ENCODE measurements around the gene PTX4.
A peak's percentile ranks its signal among the peaks of the same experiment; 100 is the strongest.

The PTX4 gene

GRCh38 chr16:1499756-1500464 is 11.2 kb upstream of the PTX4 start:
- no peak for DNase-seq

DNA sequence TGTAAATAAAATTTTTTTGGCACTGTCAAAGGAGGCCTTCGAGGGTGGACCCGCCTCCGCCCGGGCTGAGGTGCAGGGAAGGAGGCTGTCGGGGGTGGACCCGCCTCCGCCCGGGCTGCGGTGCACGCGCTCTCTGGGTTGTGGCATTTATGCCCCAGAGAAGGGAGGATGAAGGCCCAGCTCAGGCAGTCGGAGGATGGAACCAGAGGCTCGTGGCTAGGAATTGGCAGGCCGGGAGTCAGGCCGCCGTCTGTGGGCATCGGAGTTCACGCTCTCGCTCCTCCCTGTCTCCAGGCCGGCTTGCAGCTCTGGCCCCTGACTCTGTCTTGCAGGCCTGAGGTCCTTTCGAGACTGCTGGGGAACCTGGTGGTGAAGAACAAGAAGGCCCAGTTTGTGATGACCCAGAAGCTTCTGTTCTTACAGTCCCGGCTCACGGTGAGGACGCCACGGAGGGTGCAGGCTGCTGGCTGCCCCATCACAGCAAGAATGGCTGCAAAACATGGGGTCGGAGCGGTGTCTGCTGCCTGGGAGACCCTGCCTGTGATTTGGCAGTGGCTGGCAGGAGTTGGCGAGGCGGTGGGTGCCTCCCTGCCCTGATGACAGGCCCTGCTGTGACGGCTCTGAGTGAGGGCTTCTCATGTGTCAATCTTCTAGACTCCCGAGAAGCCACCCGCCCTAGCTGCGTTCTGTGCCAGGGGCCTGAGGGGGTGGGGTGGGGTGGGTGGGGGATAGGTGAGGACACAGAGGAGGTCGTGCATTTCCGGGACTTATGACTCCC is 10.3 kb upstream of the PTX4 start:
- no peak for DNase-seq

- DNase-seq = no peak
Observed at GRCh38 chr16:1497014-1497598, 8.4 kb upstream of the PTX4 start.

DNA sequence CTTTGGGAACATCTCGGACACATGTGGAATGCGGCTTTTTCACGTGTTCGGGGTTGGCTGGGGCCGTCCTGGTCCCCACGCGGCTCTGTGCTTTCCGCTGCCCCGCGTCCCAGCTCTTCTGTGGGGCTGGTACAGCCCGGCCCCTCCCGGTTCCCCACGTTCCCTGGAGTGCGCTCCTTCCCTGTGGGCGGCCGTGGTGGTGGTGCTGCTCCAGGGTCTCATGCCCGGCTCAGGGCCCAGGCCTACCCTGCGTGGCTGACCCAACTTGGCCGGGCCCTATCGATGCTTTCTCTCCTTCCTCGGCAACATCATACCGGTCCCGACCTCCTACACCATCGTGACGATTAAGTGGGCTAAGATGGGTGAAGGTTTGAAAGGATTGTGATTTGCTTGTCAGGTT is 7.7 kb upstream of the PTX4 start:
- no peak for DNase-seq

GRCh38 chr16:1495889-1496262 is 7.1 kb upstream of the PTX4 start:
- no peak for DNase-seq

GRCh38 chr16:1495211-1495888 is 6.6 kb upstream of the PTX4 start:
- no peak for DNase-seq

GRCh38 chr16:1494711-1495110 is 6.0 kb upstream of the PTX4 start:
- DNase-seq = no peak

DNA sequence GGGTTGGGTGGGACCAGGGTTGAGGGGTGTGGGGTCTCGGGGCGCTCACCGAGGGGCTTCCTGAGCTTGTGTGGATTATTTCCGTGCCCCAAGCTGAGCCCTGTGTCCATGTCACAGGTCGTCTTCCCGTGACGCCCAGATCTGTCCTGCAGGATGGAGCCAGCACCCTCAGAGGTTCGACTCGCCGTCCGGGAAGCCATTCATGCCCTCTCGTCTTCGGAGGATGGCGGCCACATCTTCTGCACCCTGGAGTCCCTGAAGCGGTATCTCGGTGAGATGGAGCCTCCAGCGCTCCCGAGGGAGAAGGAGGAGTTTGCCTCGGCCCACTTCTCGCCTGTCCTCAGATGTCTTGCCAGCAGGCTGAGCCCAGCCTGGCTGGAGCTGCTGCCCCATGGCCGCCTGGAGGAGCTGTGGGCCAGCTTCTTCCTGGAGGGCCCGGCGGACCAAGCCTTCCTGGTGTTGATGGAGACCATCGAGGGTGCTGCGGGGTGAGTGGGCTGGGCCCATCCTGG is 5.4 kb upstream of the PTX4 start:
- no peak for DNase-seq

- DNase-seq = no peak
Observed at GRCh38 chr16:1493746-1494094, 5.0 kb upstream of the PTX4 start.

DNA sequence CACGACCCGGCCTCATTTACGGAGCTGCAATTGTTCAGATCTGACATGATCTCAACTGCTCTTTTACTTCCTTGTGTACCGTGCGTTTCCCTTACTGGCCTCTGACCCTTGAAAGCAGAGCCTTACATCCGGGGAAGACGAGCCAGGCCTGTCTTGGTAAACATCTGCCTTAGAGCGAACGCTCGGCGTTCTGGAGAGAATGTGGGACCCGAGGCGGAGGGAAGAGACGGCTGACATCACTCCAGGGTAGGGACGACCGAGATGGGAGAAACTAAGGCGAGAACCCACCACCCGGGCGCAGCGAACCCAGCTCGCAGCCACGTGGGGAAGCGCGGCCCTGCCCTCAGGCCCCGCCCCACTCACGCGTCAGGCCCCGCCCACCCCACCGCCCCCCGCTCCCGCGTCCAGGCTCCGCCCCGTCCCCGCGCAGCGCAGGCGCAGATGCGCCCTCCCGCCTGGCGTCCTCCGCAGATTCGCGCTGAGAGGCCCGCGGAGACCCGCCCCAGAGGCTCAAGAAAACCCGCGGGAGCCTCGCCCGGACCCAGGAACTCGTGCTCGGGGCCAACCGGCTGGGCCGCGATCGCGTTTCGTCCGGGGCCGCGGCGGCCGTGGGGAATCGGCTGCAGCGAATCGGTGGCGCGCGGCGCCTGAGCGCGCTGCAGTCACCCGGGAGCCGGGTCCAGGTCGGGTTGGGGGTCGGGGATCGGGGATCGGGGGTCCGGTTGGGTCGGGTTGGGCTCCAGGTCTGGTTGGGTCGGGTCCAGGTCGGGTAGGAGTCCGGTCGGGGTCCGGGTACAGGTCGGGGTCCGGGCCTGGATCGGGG is 4.4 kb upstream of the PTX4 start, which contains the start of gene TELO2:
Gene TELO2, plus strand, starts transcription at position 438 of the 823 bp plus-strand sequence. CDS start 922 bp downstream, outside the sequence.
- peak; percentile 81 for DNase-seq

GRCh38 chr16:1492082-1492922 is 3.6 kb upstream of the PTX4 start:
- DNase-seq = no peak

- no peak for DNase-seq
Observed at GRCh38 chr16:1491327-1491726, 2.6 kb upstream of the PTX4 start.

DNA sequence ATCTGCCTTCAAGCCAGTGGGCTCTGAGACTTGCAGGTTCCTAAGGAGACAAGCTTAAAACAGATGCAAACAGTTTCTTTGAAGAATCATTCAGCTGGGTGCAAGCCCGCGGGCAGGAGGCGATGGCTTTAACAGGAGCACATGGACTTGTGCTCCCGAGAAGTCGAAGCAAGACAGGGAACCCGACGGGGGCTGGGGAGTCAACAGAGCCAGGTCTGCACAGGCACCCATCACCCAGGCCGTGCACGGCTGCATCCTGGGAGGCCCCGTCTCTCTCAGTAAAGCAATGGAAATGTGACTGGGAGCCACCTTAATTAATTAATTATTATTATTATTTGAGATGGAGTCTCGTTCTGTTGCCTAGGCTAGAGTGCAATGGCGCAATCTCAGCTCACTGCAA is 333 bp upstream of the PTX4 start:
- DNase-seq = no peak

- DNase-seq = no peak
Observed at GRCh38 chr16:1488054-1488601, 616 bp downstream of the PTX4 start.

GRCh38 chr16:1487395-1488053 is 1.2 kb downstream of the PTX4 start:
- no peak for DNase-seq

DNA sequence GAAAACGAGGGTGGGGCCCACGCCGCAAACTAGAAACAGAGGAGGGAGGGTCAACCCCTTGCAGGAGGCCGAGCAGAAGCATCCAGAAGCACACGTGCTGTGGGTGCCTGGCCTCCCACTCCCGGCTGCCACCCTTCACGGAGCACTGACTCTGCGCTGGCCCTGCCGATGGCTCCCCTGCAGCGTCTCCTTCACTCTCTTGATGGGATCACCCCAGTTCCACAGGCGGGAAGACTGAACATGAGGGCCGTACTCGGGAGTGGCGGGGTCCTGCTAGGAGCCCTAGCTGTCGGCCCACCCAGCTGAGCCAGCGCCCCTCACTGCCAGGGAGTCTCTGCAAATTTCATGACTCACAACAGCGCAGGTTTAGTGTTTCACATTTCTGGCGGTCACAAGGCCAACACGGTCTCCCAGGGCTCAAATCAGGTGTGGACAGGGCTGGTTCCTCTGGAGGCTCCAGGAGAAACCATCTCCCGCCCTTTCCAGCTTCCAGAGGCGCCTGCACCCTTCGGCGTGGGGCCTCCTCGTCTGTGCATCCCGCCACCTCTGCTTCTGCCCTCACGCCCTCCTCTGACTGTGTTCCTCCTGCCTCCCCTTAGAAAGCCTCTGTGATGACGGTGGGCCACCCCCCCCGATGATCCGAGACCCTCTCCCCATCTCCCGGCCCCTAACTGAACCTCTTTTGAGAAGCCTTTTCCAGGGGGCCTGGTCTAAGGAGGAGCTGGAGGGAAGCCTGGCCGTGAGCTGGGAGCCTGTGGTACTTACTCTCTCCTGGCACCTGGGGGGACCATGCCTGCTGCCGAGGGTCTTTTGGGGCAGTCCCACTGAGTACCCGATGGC is 2.0 kb downstream of the PTX4 start:
- no peak for DNase-seq

DNA sequence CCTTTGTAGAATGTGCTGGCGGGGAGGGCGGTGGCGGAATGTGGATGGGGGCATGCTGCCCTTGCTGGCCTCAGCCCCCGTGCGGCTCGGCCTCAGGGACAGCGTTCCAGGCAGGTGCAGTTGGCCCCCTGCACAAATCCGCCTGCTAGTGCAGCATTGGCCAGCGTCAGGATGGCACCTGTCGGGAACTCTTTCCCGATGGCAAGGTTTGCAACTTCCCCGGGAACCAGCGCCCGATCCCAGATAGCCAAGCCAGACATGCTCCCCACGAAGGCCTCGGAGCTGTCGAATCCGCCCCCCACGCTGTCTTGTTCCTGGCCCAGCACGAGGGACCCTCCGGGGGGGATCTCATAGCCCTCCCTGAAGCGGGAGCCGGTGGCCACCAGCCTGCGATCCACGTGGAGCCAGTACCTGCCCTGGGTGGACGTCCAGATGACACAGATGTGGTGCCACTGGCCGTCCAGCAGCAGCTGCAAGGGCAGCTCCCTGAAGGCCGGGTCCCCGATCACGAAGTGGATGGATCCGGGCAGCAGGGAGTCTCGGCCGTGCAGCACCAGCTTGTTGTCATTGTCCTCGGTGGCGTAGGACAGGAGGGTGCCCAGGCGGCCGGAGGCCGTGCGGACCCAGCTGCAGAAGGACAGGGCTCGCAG is 2.8 kb downstream of the PTX4 start:
- DNase-seq = no peak

DNA sequence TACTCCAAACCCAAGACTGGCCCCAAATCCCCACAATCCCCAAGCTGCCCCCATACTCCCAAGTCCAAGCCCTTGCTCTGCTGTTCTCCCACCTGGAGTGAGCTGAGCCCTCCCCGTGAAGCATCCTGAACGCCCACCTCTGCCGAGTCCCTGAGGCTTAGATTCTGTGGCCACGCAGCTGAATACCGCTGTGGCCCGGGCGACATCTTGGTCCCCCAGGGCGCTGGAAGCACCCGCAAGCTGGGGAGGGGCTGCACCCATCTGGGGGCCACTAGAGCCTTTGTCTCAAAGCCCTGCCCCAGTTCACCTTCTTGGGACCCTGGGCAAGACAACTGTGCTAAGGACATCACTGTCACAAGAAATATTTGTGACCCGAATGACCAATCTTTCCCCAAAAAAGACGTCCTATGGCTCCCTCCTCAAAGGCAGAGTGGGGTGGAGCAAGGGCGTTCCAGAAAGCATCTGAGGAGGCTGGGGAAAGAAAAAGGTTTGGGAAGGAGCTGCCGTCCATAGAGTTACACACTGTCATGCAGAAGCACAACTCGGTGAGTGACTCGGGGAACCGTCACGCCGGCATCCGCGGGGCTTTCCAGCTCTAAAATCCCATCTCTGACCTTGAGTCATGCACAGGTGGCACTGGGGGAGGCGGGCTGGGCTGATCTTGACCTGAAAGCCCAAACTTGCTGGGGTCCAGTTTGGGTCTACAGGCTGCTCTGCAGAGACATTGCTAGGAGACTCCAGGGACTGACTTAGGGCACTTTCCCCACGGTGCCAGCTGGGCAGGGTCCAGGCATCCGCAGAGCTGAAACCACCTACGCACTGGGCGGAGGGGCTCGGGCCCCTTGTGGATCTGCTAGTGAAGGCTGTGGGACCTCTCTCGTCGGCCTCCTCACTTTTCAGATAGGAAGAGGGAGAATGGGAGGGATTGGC is 6.6 kb downstream of the PTX4 start:
- no peak for DNase-seq
